AG09319 (cell line): Measurements from ENCODE around the gene NDFIP2.

Source experiments
- DNase-seq: peaks from one replicate; pipeline ENCODE4 v3.0.0-alpha.2; 2010; ENCODE audit warnings: low read depth; ENCODE audit errors: extremely low read depth
- CTCF ChIP-seq: IDR thresholded peaks from 2 replicates; pipeline ENCODE4 v1.5.1; 2011; ENCODE audit warnings: low read depth, mild to moderate bottlenecking, inconsistent platforms, low read length, moderate library complexity

NDFIP2 gene

GRCh38 chr13:79480954-79481684, at the start of gene NDFIP2:
Gene NDFIP2 (plus strand): TSS chr13:79481155. CDS start chr13:79481204, 49 bp downstream.
- TF ChIP-seq CTCF: no peak
- no peak for DNase-seq

- TF ChIP-seq CTCF: no peak
Observed at GRCh38 chr13:79432086-79432485, 48.9 kb upstream of the NDFIP2 start.

GRCh38 chr13:79432992-79433391, 48.0 kb upstream of the NDFIP2 start:
- TF ChIP-seq CTCF: no peak
- DNase-seq: no peak

More at GRCh38 chr13:79432086-79432485, 48.9 kb upstream of the NDFIP2 start:
- DNase-seq: no peak

- no peak for TF ChIP-seq CTCF
- no peak for DNase-seq
Observed at GRCh38 chr13:79434556-79434955, 46.4 kb upstream of the NDFIP2 start.

GRCh38 chr13:79435561-79435990, 45.4 kb upstream of the NDFIP2 start:
- TF ChIP-seq CTCF: no peak
- no peak for DNase-seq

GRCh38 chr13:79439275-79439674, 41.7 kb upstream of the NDFIP2 start:
- no peak for TF ChIP-seq CTCF
- DNase-seq: no peak

- TF ChIP-seq CTCF: no peak
- DNase-seq: no peak
Observed at GRCh38 chr13:79440958-79441528, 39.9 kb upstream of the NDFIP2 start.
